ENCODE measurements around the gene SOWAHA.

The SOWAHA gene

GRCh38 chr5:132859889-132860437 lies 46.9 kb downstream of the SOWAHA start:
- DNase-seq: no peak

GRCh38 chr5:132860742-132861141 lies 47.6 kb downstream of the SOWAHA start:
- no peak for DNase-seq

GRCh38 chr5:132865668-132866341 lies 52.7 kb downstream of the SOWAHA start:
- no peak for DNase-seq

Data from hematopoietic multipotent progenitor cell treated with erythropoietin and hydrocortisone succinate and interleukin-3 and kit ligand, for 8 days (in vitro differentiated cells).